Right cardiac atrium (tissue), 5 donors: ENCODE results near the gene OR5AC2. TPM values are rescaled to one million over a fixed set of nuclear protein-coding genes. Genes with fewer than 3 reads are reported as not detected.

Source experiments
- ATAC-seq, 2 donors: fragments of 200-7000 bp; cut with Tn5 transposase; one replicate each; pipeline versions ENCODE4 v1.8.0 to v1.9.1; 2020; ENCODE audit warnings: moderate library complexity in 2 of 2, mild to moderate bottlenecking in 1 of 2
- DNase-seq, 3 donors: peaks; one replicate each; pipeline ENCODE4 v3.0.0-alpha.2; 2020
- H3K27ac ChIP-seq: one replicate; pipeline ENCODE4 v1.5.1; 2013; ENCODE audit warnings: mild to moderate bottlenecking, low read length, control low read depth, moderate library complexity
- H3K27me3 ChIP-seq: one replicate; pipeline ENCODE4 v1.6.1; 2013; ENCODE audit not compliant: control insufficient read depth, insufficient read depth
- H3K4me1 ChIP-seq: one replicate; pipeline ENCODE4 v1.6.1; 2013; ENCODE audit warnings: low read length; ENCODE audit not compliant: control insufficient read depth, insufficient read depth
- H3K4me3 ChIP-seq: one replicate; pipeline ENCODE4 v1.5.1; 2013; ENCODE audit warnings: low read length, control low read depth
- H3K9me3 ChIP-seq: one replicate; pipeline ENCODE4 v1.6.1; 2013; ENCODE audit warnings: low read length; ENCODE audit not compliant: control insufficient read depth
- WGBS: extraction: QIAGEN DNeasy Blood & Tissue Kit; methylation state at CpG from one replicate; pipeline ENCODE4 v1.1.7; 2013; 5-methylcytosine and 5-hydroxymethylcytosine counted together
- intact Hi-C, 4 donors: fragments of 100-400 bp; cut with DNase I; formaldehyde crosslinking; loops; one replicate each; pipeline versions ENCODE4 v1.11.0 to v1.14.0; 2022 to 2023
- polyA plus RNA-seq: library from polyadenylated mRNA; stranded (reverse); fragments of 200-250 nt; gene quantifications from one replicate; pipeline ENCODE4 v1.2.3, GENCODE V29; 2013
- total RNA-seq, 4 donors: library from RNA; stranded (reverse); fragmentation: NEBNext Ultra II Directional; extraction: Animal tissue kit (Norgen Biotek cat#: 25700); gene quantifications; one replicate each; pipeline ENCODE4 v1.2.1, GENCODE V29; 2021
- donor health status: healthy with polysubstance abuse.
- donor health status: DM: no; HTN: yes; CAD: no.
- donor health status: DM: no; HTN: no; CAD: no.
- donor health status: DM: no; HTN: yes; CAD: no; lungs with severe emphysema.
- donor health status: DM: yes; HTN: yes; CAD: no.

OR5AC2 gene
- total and polyA plus RNA-seq, 5 donors: not detected

- H3K4me1 ChIP-seq: no peaks in the 10 kb centered on the region
- no peak overlapping the region for H3K27ac ChIP-seq
- no peak overlapping the region for H3K4me3 ChIP-seq
- H3K9me3 ChIP-seq: no peaks in the 10 kb centered on the region
- no peaks in the 10 kb centered on the region for H3K27me3 ChIP-seq
- DNase-seq (no peak), ATAC-seq (no peak)
- intact Hi-C loops: no loop called here
- 20% methylated on average over 2 of the region's 2 CpGs for WGBS
These were observed 16.1 kb upstream of the OR5AC2 start for GRCh38 chr3:98070840-98071239.

DNA sequence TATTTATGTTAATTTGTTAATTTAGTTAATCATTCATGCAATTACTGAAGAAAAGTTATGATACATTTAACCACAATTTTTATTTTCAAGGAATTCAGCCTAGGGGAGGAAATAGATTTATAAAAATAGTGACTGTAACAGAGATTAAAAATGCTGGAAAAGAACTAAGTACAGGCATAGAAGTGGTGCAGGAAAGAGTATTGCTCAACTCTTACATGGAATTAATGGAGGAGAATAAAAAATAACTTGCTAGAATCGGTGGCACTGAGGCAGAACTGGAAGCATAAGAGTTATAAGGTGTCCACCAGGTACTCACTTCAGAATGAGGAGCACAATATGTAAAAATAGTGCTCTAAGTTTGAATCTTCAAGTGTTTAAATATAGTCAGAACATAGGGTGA is 13.5 kb upstream of the OR5AC2 start:
- intact Hi-C loops: no loop called here
- WGBS: 27% methylated on average over 1 of the region's 1 CpG
- Histone ChIP-seq H3K9me3 (no peaks in the 10 kb centered on the region), H3K27me3 (no peaks in the 10 kb centered on the region), H3K4me3 (no peak overlapping the region), H3K27ac (no peak overlapping the region), H3K4me1 (no peaks in the 10 kb centered on the region)
- DNase-seq: no peak
- no peak for ATAC-seq

GRCh38 chr3:98095882-98096281 is 8.9 kb downstream of the OR5AC2 start:
- ATAC-seq: no peak
- H3K9me3 ChIP-seq: no peaks in the 10 kb centered on the region
- H3K4me3 ChIP-seq: no peak overlapping the region
- H3K4me1 ChIP-seq: no peaks in the 10 kb centered on the region
- no peak overlapping the region for H3K27ac ChIP-seq
- 73% methylated on average over 5 of the region's 5 CpGs for WGBS
- intact Hi-C loops: no loop called here
- DNase-seq: peak in 1 of 3 donors; percentile 6
- no peaks in the 10 kb centered on the region for H3K27me3 ChIP-seq

- H3K4me1 ChIP-seq: no peaks in the 10 kb centered on the region
- no peak overlapping the region for H3K27ac ChIP-seq
- DNase-seq: no peak
- WGBS: 77% methylated on average over 4 of the region's 4 CpGs
- intact Hi-C loops: no loop called here
- H3K27me3 ChIP-seq: no peaks in the 10 kb centered on the region
- no peaks in the 10 kb centered on the region for H3K9me3 ChIP-seq
- no peak overlapping the region for H3K4me3 ChIP-seq
- ATAC-seq: no peak
These were observed 12.9 kb downstream of the OR5AC2 start for GRCh38 chr3:98099848-98100247.

DNA sequence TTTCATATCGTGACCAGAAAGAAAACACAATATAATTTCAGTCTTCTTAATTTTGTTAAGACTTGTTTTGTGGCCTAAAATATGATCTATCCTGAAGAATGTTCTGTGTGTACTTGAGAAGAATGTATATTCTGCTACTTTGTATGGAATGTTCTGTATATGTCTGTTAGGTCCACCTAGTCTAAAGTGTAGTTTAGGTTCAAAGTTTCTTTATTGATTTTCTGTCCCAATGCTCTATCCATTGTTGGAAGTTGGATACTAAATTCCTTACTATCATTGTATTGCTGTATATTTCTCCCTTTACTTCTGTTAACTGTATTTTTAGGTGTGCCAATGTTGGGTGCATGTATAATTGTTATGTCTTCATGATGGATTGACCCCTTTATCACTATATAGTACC is 21.2 kb downstream of the OR5AC2 start:
- DNase-seq (no peak), ATAC-seq (no peak)
- Histone ChIP-seq H3K27ac (no peak overlapping the region), H3K4me3 (no peak overlapping the region), H3K9me3 (no peaks in the 10 kb centered on the region), H3K4me1 (no peaks in the 10 kb centered on the region), H3K27me3 (no peaks in the 10 kb centered on the region)
- WGBS: 37% methylated on average over 1 of the region's 1 CpG
- intact Hi-C loops: no loop called here

- intact Hi-C loops: no loop called here
- Histone ChIP-seq H3K9me3 (peaks cover 2% of the 10 kb centered on the region), H3K27me3 (no peaks in the 10 kb centered on the region), H3K27ac (no peak overlapping the region), H3K4me1 (no peaks in the 10 kb centered on the region), H3K4me3 (no peak overlapping the region)
- WGBS: 83% methylated on average over 4 of the region's 4 CpGs
- ATAC-seq (no peak), DNase-seq (no peak)
These were observed 23.0 kb downstream of the OR5AC2 start for GRCh38 chr3:98109807-98110549.

DNA sequence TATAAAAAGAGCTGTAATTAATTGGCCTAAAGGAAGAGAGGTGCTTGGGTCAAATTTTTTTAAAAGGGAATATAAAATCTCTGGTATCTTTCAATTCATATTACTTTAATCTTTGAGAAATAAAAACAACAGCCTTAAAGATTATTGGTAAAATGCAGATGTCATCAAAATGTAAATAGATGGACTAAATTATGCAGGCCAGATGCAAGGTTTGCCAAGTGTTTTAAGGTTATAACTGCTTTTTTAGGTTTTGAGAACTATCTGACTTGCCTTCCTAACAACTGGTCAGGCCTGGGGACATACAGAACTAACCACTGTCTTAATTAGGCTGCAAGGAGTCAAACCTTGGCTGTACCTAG is 23.6 kb downstream of the OR5AC2 start:
- no peak for ATAC-seq

GRCh38 chr3:98114264-98114663 is 27.3 kb downstream of the OR5AC2 start:
- H3K4me1 ChIP-seq: no peaks in the 10 kb centered on the region
- H3K27me3 ChIP-seq: no peaks in the 10 kb centered on the region
- peaks cover 2% of the 10 kb centered on the region for H3K9me3 ChIP-seq
- WGBS: 56% methylated on average over 3 of the region's 3 CpGs
- intact Hi-C loops: no loop called here
- no peak overlapping the region for H3K4me3 ChIP-seq
- H3K27ac ChIP-seq: no peak overlapping the region
- DNase-seq (no peak), ATAC-seq (no peak)

More for the DNA sequence above, 23.6 kb downstream of the OR5AC2 start:
- no peak for DNase-seq
- Histone ChIP-seq H3K27me3 (no peaks in the 10 kb centered on the region), H3K4me1 (no peaks in the 10 kb centered on the region), H3K27ac (no peak overlapping the region), H3K9me3 (peaks cover 2% of the 10 kb centered on the region), H3K4me3 (no peak overlapping the region)
- intact Hi-C loops: no loop called here

DNA sequence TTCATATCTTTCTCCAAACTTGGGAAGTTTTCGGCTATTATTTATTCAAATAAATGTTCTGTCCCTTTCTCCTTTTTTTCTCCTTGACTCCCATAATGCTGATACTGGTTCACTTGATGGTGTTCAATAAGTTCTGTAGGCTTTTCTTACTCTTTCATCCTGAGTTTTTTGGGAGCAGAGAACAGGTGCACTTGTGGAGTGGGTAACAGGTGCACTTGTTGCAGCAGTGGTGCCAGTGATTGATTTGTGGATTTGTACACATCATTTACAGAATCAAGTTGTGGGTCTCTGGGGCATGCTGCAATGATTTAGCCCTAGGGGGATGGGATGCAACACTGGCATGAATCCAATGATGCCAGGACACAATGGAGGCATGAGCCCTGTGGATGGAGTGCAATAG is 28.7 kb downstream of the OR5AC2 start:
- WGBS: 94% methylated on average over 1 of the region's 1 CpG
- H3K27me3 ChIP-seq: no peaks in the 10 kb centered on the region
- no peak for DNase-seq
- no peak overlapping the region for H3K27ac ChIP-seq
- no peak for ATAC-seq
- no peak overlapping the region for H3K4me3 ChIP-seq
- H3K4me1 ChIP-seq: no peaks in the 10 kb centered on the region
- peaks cover 2% of the 10 kb centered on the region for H3K9me3 ChIP-seq
- intact Hi-C loops: no loop called here

DNA sequence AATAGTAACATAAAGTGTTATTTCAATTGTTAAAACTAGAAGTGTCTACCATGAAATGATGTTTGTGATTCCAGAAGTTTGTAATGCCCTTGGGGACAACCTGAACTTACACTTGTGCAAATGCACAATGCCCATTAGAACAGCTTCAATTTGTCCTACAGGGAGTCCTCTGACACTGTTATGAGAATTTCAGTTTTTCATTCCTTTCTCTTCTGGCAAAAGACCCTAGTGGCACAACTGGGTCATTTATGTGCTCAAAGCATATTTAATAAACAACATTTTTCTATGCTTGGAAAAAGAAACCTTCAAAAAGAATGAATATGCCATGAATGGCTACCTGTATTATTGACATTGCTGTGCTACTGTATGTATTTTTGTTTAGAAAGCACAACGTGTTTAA is 43.4 kb downstream of the OR5AC2 start, which contains the start of gene OR5H1:
OR5H1 (plus strand) TSS at position 301 of the 400 bp plus-strand sequence. CDS start 1,977 bp downstream, outside the sequence.
- H3K4me1 ChIP-seq: no peaks in the 10 kb centered on the region
- ATAC-seq (no peak), DNase-seq (no peak)
- no peaks in the 10 kb centered on the region for H3K27me3 ChIP-seq
- intact Hi-C loops: no loop called here
- 75% methylated on average over 1 of the region's 1 CpG for WGBS
- no peaks in the 10 kb centered on the region for H3K9me3 ChIP-seq
- no peak within 1 kb of the TSS for H3K4me3 ChIP-seq
- no peak within 1 kb of the TSS for H3K27ac ChIP-seq

- H3K9me3 ChIP-seq: no peaks in the 10 kb centered on the region
- DNase-seq: no peak
- no peak overlapping the region for H3K27ac ChIP-seq
- 41% methylated on average over 3 of the region's 3 CpGs for WGBS
- no peaks in the 10 kb centered on the region for H3K4me1 ChIP-seq
- no peak for ATAC-seq
- H3K4me3 ChIP-seq: no peak overlapping the region
- H3K27me3 ChIP-seq: no peaks in the 10 kb centered on the region
- intact Hi-C loops: no loop called here
These were observed 49.7 kb downstream of the OR5AC2 start for GRCh38 chr3:98136631-98137030.
